LNCAP (cell line): ENCODE data around the gene RTL9.

Experiments used
- CTCF ChIP-seq: fragments of 450-650 bp; IDR thresholded peaks from 2 replicates; pipeline ENCODE4 v1.5.1; 2017; ENCODE audit warnings: mild to moderate bottlenecking

Gene RTL9

GRCh38 chrX:110358548-110358947 lies at the start of gene RTL9:
Gene RTL9, plus strand, starts transcription at chrX:110358848. Its CDS starts 91,770 bp downstream, at chrX:110450618.
- TF ChIP-seq CTCF = no peak

GRCh38 chrX:110310000-110310790 lies 48.5 kb upstream of the RTL9 start:
- TF ChIP-seq CTCF = no peak

- TF ChIP-seq CTCF = no peak
These were observed 47.8 kb upstream of the RTL9 start for GRCh38 chrX:110310896-110311295.

GRCh38 chrX:110311437-110312230 lies 47.0 kb upstream of the RTL9 start:
- no peak for TF ChIP-seq CTCF

GRCh38 chrX:110315551-110315950 lies 43.1 kb upstream of the RTL9 start:
- no peak for TF ChIP-seq CTCF

- no peak for TF ChIP-seq CTCF
These were observed 42.1 kb upstream of the RTL9 start for GRCh38 chrX:110316351-110317060.

GRCh38 chrX:110317061-110317819 lies 41.4 kb upstream of the RTL9 start:
- no peak for TF ChIP-seq CTCF
